ENCODE data around the gene PDZD11.
"Not testable (repeated sequence)": the region's sequence is repeated elsewhere in the genome, so short reads cannot be mapped to it uniquely, and the experiment has no call there.

- TF ChIP-seq CTCF (IDR thresholded peaks at IDR 0.05; ENCODE audit: insufficient read depth, low read length, poor library complexity, severe bottlenecking); EZH2phosphoT487 (conservative IDR thresholded peaks at IDR 0.05; ENCODE audit: low read length): not testable (repeated sequence)
These were observed 15.7 kb downstream of the PDZD11 start for GRCh38 chrX:70274029-70274428.
